ENCODE results near the gene PPP1R13B.

Gene PPP1R13B

GRCh38 chr14:103739793-103740501 is 107.4 kb downstream of the PPP1R13B start:
- DNase-seq = no peak

GRCh38 chr14:103739466-103739792 is 107.9 kb downstream of the PPP1R13B start:
- DNase-seq = no peak

- no peak for DNase-seq
Measured at GRCh38 chr14:103738701-103739451, 108.5 kb downstream of the PPP1R13B start.

- no peak for DNase-seq
Measured at GRCh38 chr14:103738166-103738565, 109.2 kb downstream of the PPP1R13B start.

GRCh38 chr14:103737432-103738045 is 109.8 kb downstream of the PPP1R13B start:
- no peak for DNase-seq

GRCh38 chr14:103736546-103737431 is 110.6 kb downstream of the PPP1R13B start:
- no peak for DNase-seq

- DNase-seq = no peak
Measured at GRCh38 chr14:103735815-103736545, 111.4 kb downstream of the PPP1R13B start.

GRCh38 chr14:103735439-103735814 is 111.9 kb downstream of the PPP1R13B start:
- no peak for DNase-seq

GRCh38 chr14:103735022-103735421 is 112.4 kb downstream of the PPP1R13B start:
- DNase-seq = no peak

GRCh38 chr14:103734081-103734888 is 113.1 kb downstream of the PPP1R13B start:
- DNase-seq = no peak

- no peak for DNase-seq
Measured at GRCh38 chr14:103733651-103734050, 113.7 kb downstream of the PPP1R13B start.

- no peak for DNase-seq
Measured at GRCh38 chr14:103732868-103733620, 114.3 kb downstream of the PPP1R13B start.

GRCh38 chr14:103731916-103732867 is 115.2 kb downstream of the PPP1R13B start:
- DNase-seq = no peak

GRCh38 chr14:103731481-103731880 is 115.9 kb downstream of the PPP1R13B start:
- DNase-seq = no peak

- no peak for DNase-seq
Measured at GRCh38 chr14:103730490-103731035, 116.8 kb downstream of the PPP1R13B start.

GRCh38 chr14:103729496-103730448 is 117.6 kb downstream of the PPP1R13B start:
- no peak for DNase-seq

GRCh38 chr14:103728721-103729120 is 118.7 kb downstream of the PPP1R13B start:
- no peak for DNase-seq

- no peak for DNase-seq
Measured at GRCh38 chr14:103728141-103728540, 119.2 kb downstream of the PPP1R13B start.
